Fibroblast of lung (primary cell): Measurements from ENCODE around the gene LCNL1. TPM values are rescaled to one million over a fixed set of nuclear protein-coding genes. Genes with fewer than 3 reads are reported as not detected.

ENCODE experiments used
- DNase-seq, 2 donors: peaks; one replicate each; pipeline versions ENCODE4 v3.0.0 to v3.0.0-alpha.2; 2010; ENCODE audit warnings: low read depth in 2 of 2
- H2AFZ ChIP-seq: 2 replicates; pipeline ENCODE4 v1.5.1; 2012; ENCODE audit warnings: low read length, control low read depth, inconsistent platforms
- H3K27ac ChIP-seq: 2 replicates; pipeline ENCODE4 v1.5.1; 2011; ENCODE audit warnings: low read length, control low read depth; ENCODE audit not compliant: insufficient read depth
- H3K27me3 ChIP-seq: 2 replicates; pipeline ENCODE4 v1.5.1; 2011; ENCODE audit warnings: mild to moderate bottlenecking, low read length; ENCODE audit not compliant: control insufficient read depth, insufficient read depth
- H3K36me3 ChIP-seq: 2 replicates; pipeline ENCODE4 v1.5.1; 2011; ENCODE audit warnings: low read length; ENCODE audit not compliant: control insufficient read depth, insufficient read depth
- H3K4me1 ChIP-seq: 2 replicates; pipeline ENCODE4 v1.5.1; 2011; ENCODE audit warnings: low read length; ENCODE audit not compliant: control insufficient read depth, insufficient read depth; ENCODE audit errors: extremely low read depth
- H3K4me2 ChIP-seq: 2 replicates; pipeline ENCODE4 v1.5.1; 2011; ENCODE audit warnings: low read length, control low read depth; ENCODE audit not compliant: insufficient read depth; ENCODE audit errors: extremely low read depth
- H3K4me3 ChIP-seq, 4 experiments: fragments of 200-600 bp in 1 of 4; sonication (generic) in 1 of 4; replicated peaks in 1 of 4; 2 replicates each; pipeline ENCODE4 v1.5.1; 2011 to 2016; ENCODE audit warnings: low read length in 4 of 4, low read depth in 3 of 4, mild to moderate bottlenecking in 3 of 4, control low read depth in 2 of 4, inconsistent platforms in 1 of 4, mixed read lengths in 1 of 4; ENCODE audit not compliant: insufficient read depth in 1 of 4; ENCODE audit errors: control extremely low read depth in 1 of 4
- H3K79me2 ChIP-seq: 2 replicates; pipeline ENCODE4 v1.5.1; 2012; ENCODE audit warnings: mild to moderate bottlenecking, low read length, inconsistent platforms; ENCODE audit not compliant: control insufficient read depth, insufficient read depth
- H3K9ac ChIP-seq: 2 replicates; pipeline ENCODE4 v1.5.1; 2011; ENCODE audit warnings: mild to moderate bottlenecking, low read length, control low read depth; ENCODE audit not compliant: insufficient read depth
- H3K9me3 ChIP-seq: 2 replicates; pipeline ENCODE4 v1.5.1; 2012; ENCODE audit warnings: low read depth, low read length; ENCODE audit not compliant: control insufficient read depth, insufficient read depth
- H4K20me1 ChIP-seq: 2 replicates; pipeline ENCODE4 v1.5.1; 2011; ENCODE audit warnings: low read length; ENCODE audit not compliant: control insufficient read depth, insufficient read depth; ENCODE audit errors: extremely low read depth
- EZH2 ChIP-seq: IDR thresholded peaks from 2 replicates; pipeline ENCODE4 v1.5.1; 2012; ENCODE audit warnings: low read length, control low read depth, mild to moderate bottlenecking; ENCODE audit errors: missing control alignments
- polyA plus RNA-seq, 2 donors: library from polyadenylated mRNA; depleted of rRNA in 1 of 2; stranded (reverse) in 1 of 2; unstranded in 1 of 2; fragments of >200 nt; gene quantifications; 2 replicates each; pipeline ENCODE4 v1.2.1, GENCODE V29; 2011 to 2012; ENCODE audit warnings: missing spikeins in 1 of 2
- total RNA-seq: library from RNA; depleted of rRNA; stranded (reverse); fragments of >200 nt; gene quantifications from 2 replicates; pipeline ENCODE4 v1.2.1, GENCODE V29; 2014
- TF ChIP-seq, protein P1 (sequence below), 2 donors: IDR thresholded peaks in 1 of 2; conservative IDR thresholded peaks in 1 of 2; 1 replicate in 1 of 2; 2 replicates in 1 of 2; pipeline ENCODE4 v1.5.1; 2011 to 2012; ENCODE audit warnings: low read length in 2 of 2, control low read depth in 1 of 2, inconsistent platforms in 1 of 2, low read depth in 1 of 2, mild to moderate bottlenecking in 1 of 2

Gene LCNL1
- total and polyA plus RNA-seq, 2 donors (not counting 1 experiment from before 2014, with no cell fraction given), result 1.4 to 6.3 TPM

DNA sequence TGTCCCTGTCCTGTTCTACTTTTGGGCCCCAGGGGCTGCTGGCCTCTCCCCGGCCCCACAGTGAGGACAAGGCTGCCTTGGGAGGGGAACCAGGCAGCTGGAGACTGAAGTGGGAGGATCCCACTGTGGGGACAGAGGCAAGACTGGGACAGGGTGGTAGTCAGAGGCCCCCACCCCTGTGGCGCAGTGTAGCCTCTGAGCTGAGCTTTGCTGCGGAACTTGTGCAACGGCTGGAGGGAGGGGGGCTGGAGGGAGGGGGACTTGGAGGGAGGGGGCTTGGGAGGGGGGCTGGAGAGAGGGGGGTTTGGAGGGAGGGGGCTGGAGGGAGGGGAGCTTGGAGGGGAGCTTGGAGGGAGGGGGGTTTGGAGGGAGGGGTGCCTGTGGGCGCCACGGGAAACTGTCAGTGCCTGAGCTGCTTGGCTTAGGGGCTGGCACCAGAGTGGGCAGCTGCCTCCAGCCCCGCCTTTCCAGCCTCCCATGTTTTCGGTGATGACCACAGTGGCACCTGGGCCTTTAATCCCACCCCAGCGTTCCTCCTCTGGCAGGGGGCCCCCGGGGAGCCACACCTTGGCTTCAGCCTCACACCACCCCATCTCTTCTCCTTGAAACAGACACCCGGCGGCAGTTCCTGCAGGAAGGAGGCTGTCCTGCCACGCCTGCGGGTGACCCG lies 51.4 kb downstream of the LCNL1 start:
- Histone ChIP-seq H4K20me1 (no peaks in the 10 kb centered on the region), H3K79me2 (no peaks in the 10 kb centered on the region), H2AFZ (no peak overlapping the region), H3K27me3 (no peaks in the 10 kb centered on the region), H3K9ac (no peak overlapping the region), H3K4me1 (peaks cover under 1% of the 10 kb centered on the region), H3K36me3 (peaks cover 3% of the 10 kb centered on the region), H3K4me3 (no peak overlapping the region), H3K4me2 (no peak overlapping the region), H3K27ac (no peak overlapping the region), H3K9me3 (no peaks in the 10 kb centered on the region)
- no peak for DNase-seq
- TF ChIP-seq EZH2, result no peak
- TF ChIP-seq, protein P1, sequence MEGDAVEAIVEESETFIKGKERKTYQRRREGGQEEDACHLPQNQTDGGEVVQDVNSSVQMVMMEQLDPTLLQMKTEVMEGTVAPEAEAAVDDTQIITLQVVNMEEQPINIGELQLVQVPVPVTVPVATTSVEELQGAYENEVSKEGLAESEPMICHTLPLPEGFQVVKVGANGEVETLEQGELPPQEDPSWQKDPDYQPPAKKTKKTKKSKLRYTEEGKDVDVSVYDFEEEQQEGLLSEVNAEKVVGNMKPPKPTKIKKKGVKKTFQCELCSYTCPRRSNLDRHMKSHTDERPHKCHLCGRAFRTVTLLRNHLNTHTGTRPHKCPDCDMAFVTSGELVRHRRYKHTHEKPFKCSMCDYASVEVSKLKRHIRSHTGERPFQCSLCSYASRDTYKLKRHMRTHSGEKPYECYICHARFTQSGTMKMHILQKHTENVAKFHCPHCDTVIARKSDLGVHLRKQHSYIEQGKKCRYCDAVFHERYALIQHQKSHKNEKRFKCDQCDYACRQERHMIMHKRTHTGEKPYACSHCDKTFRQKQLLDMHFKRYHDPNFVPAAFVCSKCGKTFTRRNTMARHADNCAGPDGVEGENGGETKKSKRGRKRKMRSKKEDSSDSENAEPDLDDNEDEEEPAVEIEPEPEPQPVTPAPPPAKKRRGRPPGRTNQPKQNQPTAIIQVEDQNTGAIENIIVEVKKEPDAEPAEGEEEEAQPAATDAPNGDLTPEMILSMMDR (conservative IDR thresholded peaks at IDR 0.05 in 1 of 2, IDR thresholded peaks at IDR 0.05 in 1 of 2; ENCODE audit: low read depth in 1 of 2, low read length in 2 of 2), result no peak

DNA sequence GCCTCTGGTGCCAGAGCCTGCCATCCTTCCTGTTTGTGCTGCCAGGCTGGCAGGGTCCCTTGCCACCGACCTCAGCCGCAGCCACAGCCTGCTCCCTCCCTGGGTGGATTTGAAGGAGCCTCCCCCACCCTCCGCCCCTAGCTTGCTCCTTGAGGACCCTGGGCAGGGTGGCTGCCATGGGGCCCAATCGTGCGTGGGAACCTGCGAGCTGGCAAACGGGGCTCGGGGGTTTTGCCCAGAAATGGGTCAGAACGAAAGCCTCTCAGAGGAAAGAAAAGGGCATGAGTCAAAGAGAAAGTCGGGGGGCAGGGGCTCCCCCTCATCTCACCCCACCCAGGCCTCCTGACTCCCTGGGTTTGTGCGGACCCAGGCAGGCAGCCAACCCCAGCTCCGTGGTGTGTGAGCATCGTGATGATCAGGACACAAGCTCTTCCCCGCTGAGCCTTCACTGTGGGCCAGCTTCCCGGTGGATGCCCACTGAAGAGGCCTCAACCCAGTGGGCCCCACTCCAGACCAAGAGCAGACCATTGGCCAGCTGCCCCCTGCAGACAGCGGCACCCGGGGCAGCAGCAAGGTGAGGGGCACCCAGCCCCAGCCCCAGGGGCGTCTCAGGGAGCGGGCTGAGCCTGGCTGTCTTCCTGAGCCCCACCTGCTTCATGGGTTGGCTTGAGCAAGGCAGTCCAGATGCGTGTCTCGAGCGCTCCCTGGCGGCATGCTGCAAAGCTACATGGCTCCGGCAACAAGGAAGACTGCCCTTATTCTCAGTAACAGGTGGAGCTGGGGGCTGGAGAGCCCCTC lies 52.1 kb downstream of the LCNL1 start:
- H3K27me3 ChIP-seq, result no peaks in the 10 kb centered on the region
- TF ChIP-seq EZH2, result no peak
- TF ChIP-seq, protein P1 (conservative IDR thresholded peaks at IDR 0.05 in 1 of 2, IDR thresholded peaks at IDR 0.05 in 1 of 2; ENCODE audit: low read depth in 1 of 2, low read length in 2 of 2), result peak; percentile 88 to 91
- peak; percentile 69 to 82 for DNase-seq

More for the DNA sequence above, 52.1 kb downstream of the LCNL1 start:
- Histone ChIP-seq H3K9me3 (no peaks in the 10 kb centered on the region), H2AFZ (no peak overlapping the region), H3K79me2 (no peaks in the 10 kb centered on the region), H3K9ac (no peak overlapping the region), H3K27ac (no peak overlapping the region), H4K20me1 (no peaks in the 10 kb centered on the region), H3K36me3 (peaks cover 6% of the 10 kb centered on the region), H3K4me3 (no peak overlapping the region), H3K4me1 (no peaks in the 10 kb centered on the region), H3K4me2 (no peak overlapping the region)

Other genes starting within 250 kb of the LCNL1 start
Only the 30 nearest of the 38 such genes appear.
- not detected in 2 replicates for gene LCN15, start 218.5 kb upstream of the LCNL1 start, total RNA-seq
- not detected in 2 replicates for gene LCN15, start 218.5 kb upstream of the LCNL1 start, polyA plus RNA-seq
- gene TMEM141, start 191.6 kb upstream of the LCNL1 start, total RNA-seq, result 40.1 and 56.5 TPM in 2 replicates
- 43.3 and 53.4 TPM in 2 replicates for gene TMEM141, start 191.6 kb upstream of the LCNL1 start, polyA plus RNA-seq
- gene CCDC183, start 186.7 kb upstream of the LCNL1 start, total RNA-seq, result 0.99 and 1.0 TPM in 2 replicates
- gene CCDC183, start 186.7 kb upstream of the LCNL1 start, polyA plus RNA-seq, result 0.05 and 0.35 TPM in 2 replicates
- gene RABL6, start 175.0 kb upstream of the LCNL1 start, total RNA-seq, result 55.0 and 59.6 TPM in 2 replicates
- 36.8 and 56.7 TPM in 2 replicates for gene RABL6, start 175.0 kb upstream of the LCNL1 start, polyA plus RNA-seq
- gene AJM1, start 140.5 kb upstream of the LCNL1 start, total RNA-seq, result 1.7 and 1.8 TPM in 2 replicates
- gene AJM1, start 140.5 kb upstream of the LCNL1 start, polyA plus RNA-seq, result 0.15 and 0.19 TPM in 2 replicates
- 175 and 190 TPM in 2 replicates for gene PHPT1, start 133.6 kb upstream of the LCNL1 start, total RNA-seq
- 99.6 and 108 TPM in 2 replicates for gene PHPT1, start 133.6 kb upstream of the LCNL1 start, polyA plus RNA-seq
- gene MAMDC4, start 130.6 kb upstream of the LCNL1 start, total RNA-seq, result 3.3 and 4.6 TPM in 2 replicates
- 0.30 and 0.37 TPM in 2 replicates for gene MAMDC4, start 130.6 kb upstream of the LCNL1 start, polyA plus RNA-seq
- gene EDF1, start 116.7 kb upstream of the LCNL1 start, total RNA-seq, result 279 and 317 TPM in 2 replicates
- gene EDF1, start 116.7 kb upstream of the LCNL1 start, polyA plus RNA-seq, result 309 and 387 TPM in 2 replicates
- 8.0 and 8.4 TPM in 2 replicates for gene TRAF2, start 96.5 kb upstream of the LCNL1 start, total RNA-seq
- 3.7 and 4.3 TPM in 2 replicates for gene TRAF2, start 96.5 kb upstream of the LCNL1 start, polyA plus RNA-seq
- 136 and 166 TPM in 2 replicates for gene FBXW5, start 38.3 kb upstream of the LCNL1 start, total RNA-seq
- gene FBXW5, start 38.3 kb upstream of the LCNL1 start, polyA plus RNA-seq, result 31.3 and 39.9 TPM in 2 replicates
- 1.2 TPM in 1 of 2 replicates, not detected in the other for gene C8G, start 37.8 kb upstream of the LCNL1 start, total RNA-seq
- 0.40 TPM in 1 of 2 replicates, not detected in the other for gene C8G, start 37.8 kb upstream of the LCNL1 start, polyA plus RNA-seq
- gene LCN12, start 30.7 kb upstream of the LCNL1 start, total RNA-seq, result 0.17 TPM in 1 of 2 replicates, not detected in the other
- gene LCN12, start 30.7 kb upstream of the LCNL1 start, polyA plus RNA-seq, result 0.02 TPM in 1 of 2 replicates, not detected in the other
- 89.9 and 90.3 TPM in 2 replicates for gene PTGDS, start 5.5 kb upstream of the LCNL1 start, total RNA-seq
- 2.0 and 4.9 TPM in 2 replicates for gene PTGDS, start 5.5 kb upstream of the LCNL1 start, polyA plus RNA-seq
- 13.7 and 14.9 TPM in 2 replicates for gene PAXX, start 9.4 kb downstream of the LCNL1 start, total RNA-seq
- 6.1 and 9.9 TPM in 2 replicates for gene PAXX, start 9.4 kb downstream of the LCNL1 start, polyA plus RNA-seq
- 1.3 and 3.5 TPM in 2 replicates for gene CLIC3, start 13.6 kb downstream of the LCNL1 start, total RNA-seq
- 0.98 and 1.5 TPM in 2 replicates for gene CLIC3, start 13.6 kb downstream of the LCNL1 start, polyA plus RNA-seq
- gene ABCA2, start 45.2 kb downstream of the LCNL1 start, total RNA-seq, result 13.9 and 21.8 TPM in 2 replicates
- gene ABCA2, start 45.2 kb downstream of the LCNL1 start, polyA plus RNA-seq, result 8.5 and 13.4 TPM in 2 replicates
- gene FUT7, start 49.1 kb downstream of the LCNL1 start, total RNA-seq, result not detected in 2 replicates
- gene FUT7, start 49.1 kb downstream of the LCNL1 start, polyA plus RNA-seq, result not detected in 2 replicates
- 10.5 and 15.7 TPM in 2 replicates for gene NPDC1, start 63.2 kb downstream of the LCNL1 start, total RNA-seq
- 9.0 and 12.1 TPM in 2 replicates for gene NPDC1, start 63.2 kb downstream of the LCNL1 start, polyA plus RNA-seq
- gene ENTPD2, start 71.1 kb downstream of the LCNL1 start, total RNA-seq, result under 0.01 TPM in 2 replicates
- gene ENTPD2, start 71.1 kb downstream of the LCNL1 start, polyA plus RNA-seq, result not detected in 2 replicates
- 0.26 and 2.8 TPM in 2 replicates for gene SAPCD2, start 87.6 kb downstream of the LCNL1 start, total RNA-seq
- gene SAPCD2, start 87.6 kb downstream of the LCNL1 start, polyA plus RNA-seq, result 0.85 and 2.7 TPM in 2 replicates
- gene UAP1L1, start 94.5 kb downstream of the LCNL1 start, total RNA-seq, result 15.7 and 21.1 TPM in 2 replicates
- gene UAP1L1, start 94.5 kb downstream of the LCNL1 start, polyA plus RNA-seq, result 16.4 and 17.9 TPM in 2 replicates
- 63.2 and 96.6 TPM in 2 replicates for gene MAN1B1, start 104.0 kb downstream of the LCNL1 start, total RNA-seq
- gene MAN1B1, start 104.0 kb downstream of the LCNL1 start, polyA plus RNA-seq, result 43.0 and 45.5 TPM in 2 replicates
- gene DPP7, start 131.7 kb downstream of the LCNL1 start, total RNA-seq, result 93.0 and 126 TPM in 2 replicates
- 28.6 and 44.3 TPM in 2 replicates for gene DPP7, start 131.7 kb downstream of the LCNL1 start, polyA plus RNA-seq
- gene GRIN1, start 156.2 kb downstream of the LCNL1 start, total RNA-seq, result under 0.01 TPM in 1 of 2 replicates, not detected in the other
- 0.06 and 0.08 TPM in 2 replicates for gene GRIN1, start 156.2 kb downstream of the LCNL1 start, polyA plus RNA-seq
- not detected in 2 replicates for gene LRRC26, start 187.1 kb downstream of the LCNL1 start, total RNA-seq
- gene LRRC26, start 187.1 kb downstream of the LCNL1 start, polyA plus RNA-seq, result not detected in 2 replicates
- gene TMEM210, start 189.1 kb downstream of the LCNL1 start, total RNA-seq, result not detected in 2 replicates
- not detected in 2 replicates for gene TMEM210, start 189.1 kb downstream of the LCNL1 start, polyA plus RNA-seq
- gene ANAPC2, start 205.6 kb downstream of the LCNL1 start, total RNA-seq, result 15.9 and 18.0 TPM in 2 replicates
- gene ANAPC2, start 205.6 kb downstream of the LCNL1 start, polyA plus RNA-seq, result 9.1 and 12.3 TPM in 2 replicates
- 56.3 and 58.3 TPM in 2 replicates for gene SSNA1, start 205.7 kb downstream of the LCNL1 start, total RNA-seq
- gene SSNA1, start 205.7 kb downstream of the LCNL1 start, polyA plus RNA-seq, result 37.7 and 51.2 TPM in 2 replicates
- 5.1 and 5.8 TPM in 2 replicates for gene TPRN, start 217.7 kb downstream of the LCNL1 start, total RNA-seq
- 1.6 and 2.3 TPM in 2 replicates for gene TPRN, start 217.7 kb downstream of the LCNL1 start, polyA plus RNA-seq
- 36.2 and 36.3 TPM in 2 replicates for gene TMEM203, start 222.7 kb downstream of the LCNL1 start, total RNA-seq
- 38.6 and 44.9 TPM in 2 replicates for gene TMEM203, start 222.7 kb downstream of the LCNL1 start, polyA plus RNA-seq